ENCODE measurements around the gene NUP214.

The NUP214 gene

DNA sequence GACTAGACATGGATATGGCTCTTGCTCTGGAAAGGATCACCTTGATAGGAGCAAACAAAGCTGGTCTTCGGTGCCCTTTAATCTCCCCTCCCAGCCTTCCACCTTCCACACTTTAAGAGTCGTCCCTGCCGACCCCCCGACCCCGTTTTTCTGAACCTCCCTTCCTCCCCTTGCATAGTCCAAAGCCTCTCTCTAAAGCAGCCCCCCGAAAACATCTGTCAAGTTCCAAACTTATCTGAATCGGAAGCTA lies 423 bp upstream of the NUP214 start:
- no peak for DNase-seq (ENCODE audit: extremely low spot score)
- TF ChIP-seq NFRKB (IDR thresholded peaks at IDR 0.05) (no peak), ELF4 (IDR thresholded peaks at IDR 0.05) (no peak), SP1 (IDR thresholded peaks at IDR 0.05) (no peak), SUZ12 (IDR thresholded peaks at IDR 0.05) (no peak), FOXA1 (IDR thresholded peaks at IDR 0.05) (no peak), BHLHE40 (IDR thresholded peaks at IDR 0.05; ENCODE audit: borderline replicate concordance) (no peak), ARNT (IDR thresholded peaks at IDR 0.05) (no peak), L3MBTL2 (conservative IDR thresholded peaks at IDR 0.05) (no peak), CTBP1 (IDR thresholded peaks at IDR 0.05; ENCODE audit: borderline replicate concordance) (no peak), HDGF (IDR thresholded peaks at IDR 0.05; ENCODE audit: borderline replicate concordance) (no peak), FOXM1 (IDR thresholded peaks at IDR 0.05; ENCODE audit: borderline replicate concordance) (no peak), TARDBP (IDR thresholded peaks at IDR 0.05) (no peak), ZNF384 (IDR thresholded peaks at IDR 0.05) (no peak), LEF1 (IDR thresholded peaks at IDR 0.05; ENCODE audit: borderline replicate concordance) (no peak), FOXK2 (IDR thresholded peaks at IDR 0.05) (no peak)
- TF ChIP-seq, protein P1, sequence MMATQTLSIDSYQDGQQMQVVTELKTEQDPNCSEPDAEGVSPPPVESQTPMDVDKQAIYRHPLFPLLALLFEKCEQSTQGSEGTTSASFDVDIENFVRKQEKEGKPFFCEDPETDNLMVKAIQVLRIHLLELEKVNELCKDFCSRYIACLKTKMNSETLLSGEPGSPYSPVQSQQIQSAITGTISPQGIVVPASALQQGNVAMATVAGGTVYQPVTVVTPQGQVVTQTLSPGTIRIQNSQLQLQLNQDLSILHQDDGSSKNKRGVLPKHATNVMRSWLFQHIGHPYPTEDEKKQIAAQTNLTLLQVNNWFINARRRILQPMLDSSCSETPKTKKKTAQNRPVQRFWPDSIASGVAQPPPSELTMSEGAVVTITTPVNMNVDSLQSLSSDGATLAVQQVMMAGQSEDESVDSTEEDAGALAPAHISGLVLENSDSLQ (IDR thresholded peaks at IDR 0.05) = no peak
- POLR2A ChIA-PET = interaction anchor here (0.6 to 3.2 kb wide), 21 partner anchors 9 to 592 kb away, joined by 3 to 29 read pairs (median 5); partner anchors contain the start of gene AIF1L
- CTCF ChIA-PET = no interaction called here

DNA sequence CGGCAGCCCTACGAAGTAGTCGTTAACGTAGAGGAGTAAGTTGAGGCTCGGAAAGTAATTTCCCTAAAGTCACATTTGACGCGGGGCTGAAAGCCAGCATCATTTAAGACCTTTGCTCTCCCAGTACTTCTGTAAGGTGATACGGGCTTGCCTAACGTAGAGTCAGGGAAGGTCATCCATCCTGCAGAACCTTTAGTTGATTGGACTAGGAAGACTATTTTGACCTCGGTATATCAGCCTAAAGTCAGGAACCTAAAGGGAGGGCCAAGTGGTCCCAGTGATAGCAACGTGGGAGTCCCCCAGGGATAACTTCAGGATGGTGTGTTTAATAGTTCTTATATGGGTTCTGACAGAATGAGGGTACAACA lies 657 bp downstream of the NUP214 start:
- TF ChIP-seq CTBP1 (IDR thresholded peaks at IDR 0.05; ENCODE audit: borderline replicate concordance) = no peak
- DNase-seq (ENCODE audit: extremely low spot score) = no peak
- CTCF ChIA-PET = no interaction called here
- POLR2A ChIA-PET = interaction anchor here (1.5 to 3.2 kb wide), 4 partner anchors 13 to 30 kb away, joined by 7 to 29 read pairs (median 11); partner anchors contain the start of gene AIF1L

DNA sequence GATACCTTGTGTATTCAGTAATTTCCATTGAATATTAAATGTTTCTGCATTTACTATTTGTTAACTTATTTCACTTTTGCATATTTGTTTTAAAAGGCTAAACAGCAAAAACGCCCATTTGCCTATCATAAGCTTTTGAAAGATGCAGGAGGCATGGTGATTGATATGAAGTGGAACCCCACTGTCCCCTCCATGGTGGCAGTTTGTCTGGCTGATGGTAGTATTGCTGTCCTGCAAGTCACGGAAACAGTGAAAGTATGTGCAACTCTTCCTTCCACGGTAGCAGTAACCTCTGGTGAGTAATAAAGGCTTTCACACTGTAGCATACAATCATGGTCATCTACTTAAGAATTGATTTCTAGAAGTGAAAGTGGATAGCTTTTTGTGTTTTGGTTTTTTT lies 3.8 kb downstream of the NUP214 start:
- CTCF ChIA-PET = no interaction called here
- no peak for DNase-seq (ENCODE audit: extremely low spot score)
- TF ChIP-seq FOXA1 (IDR thresholded peaks at IDR 0.05) (no peak), L3MBTL2 (conservative IDR thresholded peaks at IDR 0.05) (no peak), SP1 (IDR thresholded peaks at IDR 0.05) (no peak), SUZ12 (IDR thresholded peaks at IDR 0.05) (no peak), BHLHE40 (IDR thresholded peaks at IDR 0.05; ENCODE audit: borderline replicate concordance) (no peak), ELF4 (IDR thresholded peaks at IDR 0.05) (no peak), CTBP1 (IDR thresholded peaks at IDR 0.05; ENCODE audit: borderline replicate concordance) (no peak), LEF1 (IDR thresholded peaks at IDR 0.05; ENCODE audit: borderline replicate concordance) (no peak), TARDBP (IDR thresholded peaks at IDR 0.05) (no peak), ZNF384 (IDR thresholded peaks at IDR 0.05) (no peak), FOXK2 (IDR thresholded peaks at IDR 0.05) (no peak), FOXM1 (IDR thresholded peaks at IDR 0.05; ENCODE audit: borderline replicate concordance) (no peak)
- POLR2A ChIA-PET = no interaction called here

DNA sequence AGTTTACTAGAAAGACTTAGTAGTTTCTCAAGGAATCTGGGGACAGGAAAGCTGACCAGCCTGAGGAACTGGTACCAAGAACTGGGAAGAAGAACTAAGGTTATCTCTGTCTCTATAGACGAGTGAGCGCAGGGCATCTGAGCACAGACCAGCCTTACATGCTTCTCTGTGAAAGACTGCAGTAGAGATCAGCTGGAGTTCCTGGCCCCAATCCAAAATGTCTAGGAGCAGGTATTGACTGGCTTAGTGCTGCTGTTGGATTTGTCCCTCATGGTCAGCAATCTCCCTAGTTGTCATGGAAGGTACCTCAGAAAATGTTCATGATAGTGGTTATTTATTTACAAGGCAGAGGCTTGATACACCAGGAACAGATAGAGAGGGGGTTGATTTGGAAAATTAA lies 13.3 kb downstream of the NUP214 start:
- no peak for DNase-seq (ENCODE audit: extremely low spot score)
- ChIA-PET CTCF (no interaction called here), POLR2A (interaction anchor here (1.9 kb wide), 1 partner anchor 14 kb away, joined by 10 read pairs; the partner anchor contains the start of gene NUP214)
- TF ChIP-seq FOXK2 (IDR thresholded peaks at IDR 0.05) (no peak), CTBP1 (IDR thresholded peaks at IDR 0.05; ENCODE audit: borderline replicate concordance) (no peak), FOXA1 (IDR thresholded peaks at IDR 0.05) (no peak), FOXM1 (IDR thresholded peaks at IDR 0.05; ENCODE audit: borderline replicate concordance) (no peak), L3MBTL2 (conservative IDR thresholded peaks at IDR 0.05) (no peak), NFRKB (IDR thresholded peaks at IDR 0.05) (no peak), SP1 (IDR thresholded peaks at IDR 0.05) (no peak), TARDBP (IDR thresholded peaks at IDR 0.05) (no peak), HDGF (IDR thresholded peaks at IDR 0.05; ENCODE audit: borderline replicate concordance) (no peak), ARNT (IDR thresholded peaks at IDR 0.05) (no peak), ELF4 (IDR thresholded peaks at IDR 0.05) (no peak), BHLHE40 (IDR thresholded peaks at IDR 0.05; ENCODE audit: borderline replicate concordance) (no peak), LEF1 (IDR thresholded peaks at IDR 0.05; ENCODE audit: borderline replicate concordance) (no peak), SUZ12 (IDR thresholded peaks at IDR 0.05) (no peak), ZNF384 (IDR thresholded peaks at IDR 0.05) (no peak)
- TF ChIP-seq, protein P1 (IDR thresholded peaks at IDR 0.05) = no peak

DNA sequence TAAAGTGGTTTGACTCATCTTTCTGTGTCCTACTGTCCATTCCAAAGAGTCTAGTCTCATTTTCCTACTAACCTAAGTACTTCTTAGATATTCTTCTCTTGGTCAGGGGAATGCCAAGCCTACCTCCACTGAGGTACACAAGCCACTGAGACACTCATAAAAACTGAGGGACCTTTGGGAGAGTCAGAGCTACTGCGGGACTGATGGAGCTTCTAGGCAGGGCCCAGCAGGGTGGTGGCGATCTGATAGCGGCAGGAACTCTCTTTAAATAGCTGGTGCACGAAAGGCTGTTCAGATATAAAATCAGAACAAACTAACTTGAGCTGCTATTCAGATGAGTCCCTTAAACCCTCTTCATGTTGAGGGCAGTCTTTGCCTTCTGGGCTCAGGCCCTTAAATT lies 14.7 kb downstream of the NUP214 start:
- ChIA-PET POLR2A (interaction anchor here (1.9 kb wide), 1 partner anchor 15 kb away, joined by 10 read pairs; the partner anchor contains the start of gene NUP214), CTCF (no interaction called here)
- TF ChIP-seq CTBP1 (IDR thresholded peaks at IDR 0.05; ENCODE audit: borderline replicate concordance) = no peak
- no peak for TF ChIP-seq LEF1 (IDR thresholded peaks at IDR 0.05; ENCODE audit: borderline replicate concordance)
- TF ChIP-seq NFRKB (IDR thresholded peaks at IDR 0.05) = no peak
- TF ChIP-seq, protein P1 (IDR thresholded peaks at IDR 0.05) = no peak
- TF ChIP-seq L3MBTL2 (conservative IDR thresholded peaks at IDR 0.05) = no peak
- no peak for TF ChIP-seq ZNF384 (IDR thresholded peaks at IDR 0.05)

DNA sequence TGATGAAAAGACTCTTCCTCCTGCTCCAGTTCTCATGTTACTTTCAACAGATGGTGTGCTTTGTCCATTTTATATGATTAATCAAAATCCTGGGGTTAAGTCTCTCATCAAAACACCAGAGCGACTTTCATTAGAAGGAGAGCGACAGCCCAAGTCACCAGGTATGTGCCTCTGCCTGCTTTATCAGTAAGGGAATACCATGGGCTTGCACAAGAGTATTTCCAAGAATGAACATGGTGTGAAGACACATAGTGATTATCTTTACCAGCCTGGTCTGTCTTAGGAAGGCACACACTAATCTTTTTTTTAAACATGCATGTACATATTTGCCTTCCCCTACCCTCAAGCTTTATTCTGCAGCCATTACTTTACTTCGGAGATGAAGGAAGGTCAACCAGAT lies 15.2 kb downstream of the NUP214 start:
- CTCF ChIA-PET = no interaction called here
- TF ChIP-seq ARNT (IDR thresholded peaks at IDR 0.05) (no peak), SUZ12 (IDR thresholded peaks at IDR 0.05) (no peak), CTBP1 (IDR thresholded peaks at IDR 0.05; ENCODE audit: borderline replicate concordance) (no peak), BHLHE40 (IDR thresholded peaks at IDR 0.05; ENCODE audit: borderline replicate concordance) (no peak), ZNF384 (IDR thresholded peaks at IDR 0.05) (no peak), ELF4 (IDR thresholded peaks at IDR 0.05) (no peak), SP1 (IDR thresholded peaks at IDR 0.05) (no peak), HDGF (IDR thresholded peaks at IDR 0.05; ENCODE audit: borderline replicate concordance) (no peak), NFRKB (IDR thresholded peaks at IDR 0.05) (no peak), FOXA1 (IDR thresholded peaks at IDR 0.05) (no peak), L3MBTL2 (conservative IDR thresholded peaks at IDR 0.05) (no peak), TARDBP (IDR thresholded peaks at IDR 0.05) (no peak), FOXM1 (IDR thresholded peaks at IDR 0.05; ENCODE audit: borderline replicate concordance) (no peak), FOXK2 (IDR thresholded peaks at IDR 0.05) (no peak), LEF1 (IDR thresholded peaks at IDR 0.05; ENCODE audit: borderline replicate concordance) (no peak)
- TF ChIP-seq, protein P1 (IDR thresholded peaks at IDR 0.05) = no peak
- no peak for DNase-seq (ENCODE audit: extremely low spot score)
- POLR2A ChIA-PET = interaction anchor here (1.9 kb wide), 1 partner anchor 15 kb away, joined by 10 read pairs; the partner anchor contains the start of gene NUP214

More for the DNA sequence above, 14.7 kb downstream of the NUP214 start:
- no peak for DNase-seq (ENCODE audit: extremely low spot score)
